KBM-7 (cell line): Measurements from ENCODE around the gene CASP4.
"Not testable (repeated sequence)": the region's sequence is repeated elsewhere in the genome, so short reads cannot be mapped to it uniquely, and the experiment has no call there.

Experiments
- DNase-seq: peaks from one replicate; pipeline ENCODE4 v3.0.0-alpha.2; 2015
- in situ Hi-C: fragments of 300-500 bp; cut with MboI; formaldehyde crosslinking; loops from 2 replicates; pipeline ENCODE4 v1.14.3; 2020; ENCODE audit warnings: low sequenced_read_pairs, low pct_unique_long_range_greater_than_20kb, mixed read lengths

CASP4 gene

DNA sequence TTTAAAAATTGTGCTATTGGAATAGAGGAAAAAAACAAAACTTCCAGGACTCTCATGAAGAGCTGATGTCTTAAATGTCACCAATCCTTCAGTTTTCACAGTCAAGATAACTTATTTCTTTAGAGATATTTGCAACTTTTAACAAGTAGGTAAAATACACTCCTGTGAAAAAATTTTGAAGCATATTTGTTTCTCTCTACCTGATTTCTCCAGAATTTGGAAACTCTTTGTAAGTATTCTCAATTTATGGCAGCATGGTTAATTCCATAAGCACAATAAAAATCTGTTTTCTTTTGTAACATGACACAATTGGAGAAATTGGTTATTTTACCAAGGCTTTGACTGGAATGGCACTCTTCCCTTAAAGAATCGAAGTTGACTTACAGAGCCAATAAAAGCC is 4.1 kb downstream of the CASP4 start:
- DNase-seq: no peak
- in situ Hi-C loops: no loop called here

DNA sequence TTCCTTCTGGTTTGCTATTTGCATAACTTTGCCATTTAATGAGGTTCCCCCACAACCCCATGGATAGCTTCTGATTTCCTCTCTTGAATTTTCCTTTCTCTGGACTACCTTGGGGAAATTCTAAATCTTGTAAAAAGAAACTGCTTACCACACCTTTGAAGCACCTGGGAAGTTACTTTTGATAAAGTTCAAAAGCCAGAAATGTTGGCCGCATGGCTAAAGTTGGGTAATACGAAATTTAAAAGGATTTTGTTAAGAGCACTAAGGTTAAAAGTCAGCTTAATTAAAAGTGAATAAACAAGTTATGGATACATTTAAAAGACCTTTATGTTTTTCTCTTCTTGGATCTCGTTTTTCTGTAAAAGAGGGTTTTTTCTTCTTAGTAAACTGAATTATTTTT is 5.5 kb downstream of the CASP4 start:
- no peak for DNase-seq
- in situ Hi-C loops: no loop called here

DNA sequence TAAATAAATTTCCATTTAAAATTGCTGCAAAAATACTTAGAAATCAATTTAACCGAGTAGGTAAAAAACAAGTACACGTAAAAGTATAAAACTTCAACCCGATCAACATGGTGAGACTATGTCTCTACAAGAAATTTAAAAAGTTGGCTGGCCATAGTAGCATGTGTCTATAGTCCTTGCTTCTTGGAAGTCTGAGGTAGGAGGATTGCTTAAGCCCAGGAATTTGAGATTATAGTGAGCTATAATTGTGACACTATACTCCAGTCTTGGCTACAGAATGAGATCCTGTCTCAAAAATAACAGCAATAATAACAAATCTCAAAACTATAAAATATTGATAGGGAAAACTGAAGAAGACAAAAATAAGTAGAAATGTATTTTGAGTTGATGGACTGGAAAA is 11.1 kb downstream of the CASP4 start:
- in situ Hi-C loops: no loop called here
- DNase-seq: no peak

DNA sequence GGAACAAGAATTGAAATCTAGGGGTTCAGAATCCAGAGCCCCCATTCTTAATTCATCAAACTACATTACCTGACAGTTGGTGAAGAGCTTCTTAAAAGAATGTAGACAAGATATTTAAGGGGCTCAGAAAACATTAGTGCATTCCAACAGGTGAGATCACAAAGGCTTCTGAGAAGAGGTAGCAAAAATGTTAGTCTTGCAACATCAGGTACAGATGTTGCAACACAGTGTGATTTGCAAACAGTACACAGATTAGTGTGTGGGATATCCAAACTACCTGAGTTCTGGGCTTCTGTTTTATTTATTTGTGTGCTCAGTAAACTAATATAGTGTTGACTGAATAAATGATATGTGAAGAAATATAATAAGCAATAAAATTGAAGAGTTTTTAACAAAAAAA is 11.8 kb downstream of the CASP4 start:
- in situ Hi-C loops: no loop called here

DNA sequence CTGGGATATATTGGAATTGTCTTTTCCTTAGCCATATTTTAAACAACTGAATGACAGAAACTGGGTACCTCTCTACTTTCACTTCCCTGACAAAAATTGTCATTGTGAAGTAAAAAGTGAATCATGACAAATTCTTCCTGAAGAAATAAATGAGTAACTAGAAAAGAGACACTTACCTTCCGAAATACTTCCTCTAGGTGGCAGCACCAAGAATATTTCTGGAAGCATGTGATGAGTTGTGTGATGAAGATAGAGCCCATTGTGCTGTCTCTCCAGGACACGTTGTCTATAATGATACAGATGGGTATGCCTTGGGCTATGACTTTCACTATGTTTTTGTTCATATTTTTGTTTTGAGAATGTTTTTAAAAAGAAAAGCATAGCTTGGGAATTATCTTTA is 21.5 kb downstream of the CASP4 start:
- peak; percentile 69 for DNase-seq
- in situ Hi-C loops: no loop called here

More for the DNA sequence above, 11.8 kb downstream of the CASP4 start:
- no peak for DNase-seq

DNA sequence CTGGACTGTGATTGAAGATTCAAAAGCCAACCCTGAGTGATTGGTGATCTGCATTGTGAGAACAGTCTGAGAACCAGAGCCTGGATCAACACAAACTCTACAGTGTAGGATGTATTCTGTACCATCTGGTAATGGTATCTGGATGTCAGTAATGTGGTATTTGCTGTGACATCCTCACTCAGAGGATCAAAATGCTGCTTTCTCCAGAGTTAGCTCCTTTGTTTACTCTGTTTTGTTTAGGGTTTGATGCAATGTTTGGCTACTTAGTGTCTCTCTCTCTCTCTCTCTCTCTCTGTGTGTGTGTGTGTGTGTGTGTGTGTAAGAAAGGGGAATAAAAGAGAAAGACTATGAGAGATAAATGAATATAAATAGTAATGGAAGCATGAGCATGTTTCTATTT is 24.3 kb downstream of the CASP4 start:
- in situ Hi-C loops: no loop called here
- no peak for DNase-seq

DNA sequence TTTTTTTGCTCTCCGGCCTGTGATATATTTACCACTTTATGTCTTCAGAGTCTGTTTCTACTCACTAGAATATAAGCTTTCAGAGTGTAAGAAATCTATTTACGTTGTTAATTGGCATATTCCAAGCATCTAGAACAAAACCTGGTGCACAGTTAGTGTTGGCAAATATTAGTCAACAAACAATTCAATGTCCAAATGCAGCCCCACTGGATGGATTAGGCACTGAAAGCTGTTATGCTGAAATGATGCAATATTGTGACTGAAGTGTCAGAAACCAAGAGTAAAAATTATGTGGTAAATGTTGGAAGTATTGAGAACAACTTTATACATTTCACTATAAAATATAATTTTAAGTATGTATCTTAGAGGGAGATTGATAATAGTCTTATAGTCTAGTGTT is 24.8 kb downstream of the CASP4 start:
- in situ Hi-C loops: no loop called here
- DNase-seq: no peak

DNA sequence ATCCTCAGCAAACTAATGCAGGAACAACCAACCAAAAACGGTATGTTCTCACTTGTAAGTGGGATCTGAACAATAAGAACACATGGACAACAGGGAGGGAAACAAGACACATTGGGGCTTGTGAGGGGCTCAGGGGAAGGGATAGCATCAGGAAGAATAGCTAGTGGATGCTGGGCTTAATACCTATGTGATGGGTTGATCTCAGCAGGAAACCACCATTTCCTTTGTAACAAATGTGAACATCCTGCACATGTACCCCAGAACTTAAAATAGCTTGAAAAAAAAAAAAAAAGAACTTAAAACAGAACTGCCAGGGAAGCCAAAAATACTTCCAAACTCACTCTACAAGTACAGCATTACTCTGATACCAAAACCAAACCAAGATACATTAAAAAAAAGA is 33.8 kb downstream of the CASP4 start:
- DNase-seq: peak; percentile 75
- in situ Hi-C loops: no loop called here

DNA sequence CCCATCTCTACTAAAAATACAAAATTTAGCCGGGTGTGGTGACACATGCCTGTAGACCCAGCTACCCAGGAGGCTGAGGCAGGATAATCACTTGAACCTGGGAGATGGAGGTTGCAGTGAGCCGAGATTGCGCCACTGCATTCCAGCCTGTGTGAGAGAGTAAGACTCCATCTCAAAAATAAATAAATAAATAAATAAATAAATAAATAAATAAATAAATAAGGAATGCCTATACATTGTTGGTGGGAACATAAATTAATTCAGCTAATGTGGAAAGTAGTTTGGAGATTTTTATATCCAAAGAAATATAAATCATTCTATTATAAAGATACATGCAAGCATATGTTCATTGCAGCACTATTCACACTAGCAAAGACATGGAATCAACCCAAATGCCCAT is 34.3 kb downstream of the CASP4 start:
- DNase-seq, in situ Hi-C loops: not testable (repeated sequence)

DNA sequence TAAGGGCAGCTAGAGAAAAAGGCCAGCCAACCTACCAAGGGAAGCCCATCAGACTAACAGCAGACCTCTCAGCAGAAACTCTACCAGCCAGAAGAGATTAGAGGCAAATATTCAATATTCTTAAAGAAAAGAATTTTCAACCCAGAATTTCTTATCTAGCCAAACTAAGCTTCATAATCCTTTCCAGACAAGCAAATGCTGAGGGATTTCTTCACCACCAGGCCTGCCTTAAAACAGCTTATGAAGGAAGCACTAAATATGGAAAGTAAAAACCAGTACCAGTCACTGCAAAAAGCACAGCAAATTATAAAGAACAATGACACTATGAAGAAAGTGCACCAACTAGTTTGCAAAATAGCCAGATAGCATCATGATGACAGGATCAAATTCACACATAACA is 39.6 kb downstream of the CASP4 start:
- in situ Hi-C loops: no loop called here
- no peak for DNase-seq

DNA sequence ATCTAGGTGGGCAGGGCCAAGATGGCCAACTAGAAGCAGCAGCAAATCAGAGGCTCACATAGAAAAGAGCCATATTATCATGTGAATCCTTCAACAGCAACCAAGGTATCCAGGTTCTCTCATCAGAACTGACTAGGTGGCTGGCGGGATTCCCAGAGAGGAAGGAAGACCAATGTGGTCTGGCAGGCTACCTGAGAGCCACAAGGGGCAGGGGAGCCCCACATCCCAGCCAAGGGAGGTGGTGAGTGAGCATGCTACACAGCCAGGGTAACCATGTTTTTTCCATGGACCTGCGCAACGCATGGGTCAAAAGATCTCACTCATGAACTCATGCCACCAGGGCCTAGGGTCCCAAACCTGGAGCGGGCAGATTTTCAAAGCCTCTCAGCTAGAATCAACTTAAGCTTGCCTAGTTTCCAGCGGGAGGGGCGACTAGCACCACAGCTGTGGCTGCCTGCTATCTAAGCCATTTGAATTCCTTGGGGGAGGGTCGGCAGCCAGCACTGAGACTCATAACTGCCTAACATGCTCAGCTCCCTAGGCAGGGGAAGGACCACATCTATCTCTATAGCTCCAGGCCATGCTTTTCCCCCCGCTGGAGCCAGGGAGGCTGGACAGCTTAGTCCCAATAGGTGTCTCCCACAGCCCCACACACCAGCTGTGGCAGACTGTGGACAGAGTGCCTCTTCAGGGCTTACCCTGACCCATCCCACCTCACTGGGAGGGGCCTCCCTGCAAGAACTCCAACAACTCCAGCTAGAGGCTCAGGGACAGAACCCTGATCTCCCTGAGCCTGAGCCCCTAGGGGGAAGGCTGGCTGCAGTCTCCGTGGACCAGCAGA is 41.4 kb downstream of the CASP4 start:
- in situ Hi-C loops: no loop called here
- no peak for DNase-seq

DNA sequence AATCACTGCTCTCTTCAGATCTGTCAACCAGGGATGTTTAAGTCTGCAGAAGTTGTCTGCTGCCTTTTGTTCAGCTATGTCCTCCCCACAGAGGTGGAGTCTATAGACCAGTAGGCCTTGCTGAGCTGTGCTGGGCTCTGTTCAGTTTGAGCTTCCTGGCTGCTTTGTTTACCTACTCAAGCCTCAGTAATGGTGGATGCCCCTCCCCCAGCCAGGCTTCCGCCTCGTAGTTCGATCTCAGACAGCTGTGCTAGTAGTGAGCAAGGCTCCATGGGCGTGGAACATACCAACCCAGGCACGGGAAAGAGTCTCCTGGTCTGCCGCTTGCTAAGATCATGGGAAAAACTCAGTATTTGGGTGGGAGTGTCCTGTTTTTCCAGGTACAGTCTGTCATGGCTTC is 42.5 kb downstream of the CASP4 start:
- no peak for DNase-seq
- in situ Hi-C loops: no loop called here

DNA sequence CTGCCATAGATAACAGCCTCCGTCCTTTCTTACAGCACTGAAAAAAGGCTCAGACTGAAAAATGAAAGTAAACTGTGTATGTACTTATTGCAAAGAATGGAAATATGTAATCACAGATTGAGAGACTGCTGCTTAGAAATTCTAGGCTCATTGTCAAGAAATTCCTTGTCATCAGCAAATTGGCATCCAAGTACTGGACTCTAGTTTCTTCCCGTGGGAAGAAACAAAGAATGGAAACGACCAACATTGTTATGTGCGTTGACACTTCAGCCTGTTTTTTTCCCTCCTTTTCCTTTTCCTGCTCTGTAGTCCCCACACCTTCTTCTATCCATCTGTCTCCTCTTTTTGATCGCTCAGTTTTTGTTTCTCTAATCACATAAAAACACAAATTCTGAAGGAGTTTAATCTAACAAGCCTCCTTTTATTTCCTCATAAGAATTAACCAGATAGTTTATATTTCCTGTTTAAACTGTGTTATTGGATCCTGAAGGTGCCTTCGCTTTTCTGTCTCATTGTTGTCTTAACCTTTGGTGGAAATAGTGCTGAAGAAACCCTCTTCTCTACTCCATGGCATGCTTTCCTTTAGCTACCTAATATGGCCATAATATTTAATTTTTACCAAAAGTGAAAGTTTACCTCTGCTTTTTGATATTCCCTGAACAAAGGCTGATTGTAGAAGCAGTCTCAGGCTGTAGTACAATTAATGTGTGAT is 50.1 kb downstream of the CASP4 start:
- DNase-seq: peak; percentile 15
- in situ Hi-C loops: no loop called here

DNA sequence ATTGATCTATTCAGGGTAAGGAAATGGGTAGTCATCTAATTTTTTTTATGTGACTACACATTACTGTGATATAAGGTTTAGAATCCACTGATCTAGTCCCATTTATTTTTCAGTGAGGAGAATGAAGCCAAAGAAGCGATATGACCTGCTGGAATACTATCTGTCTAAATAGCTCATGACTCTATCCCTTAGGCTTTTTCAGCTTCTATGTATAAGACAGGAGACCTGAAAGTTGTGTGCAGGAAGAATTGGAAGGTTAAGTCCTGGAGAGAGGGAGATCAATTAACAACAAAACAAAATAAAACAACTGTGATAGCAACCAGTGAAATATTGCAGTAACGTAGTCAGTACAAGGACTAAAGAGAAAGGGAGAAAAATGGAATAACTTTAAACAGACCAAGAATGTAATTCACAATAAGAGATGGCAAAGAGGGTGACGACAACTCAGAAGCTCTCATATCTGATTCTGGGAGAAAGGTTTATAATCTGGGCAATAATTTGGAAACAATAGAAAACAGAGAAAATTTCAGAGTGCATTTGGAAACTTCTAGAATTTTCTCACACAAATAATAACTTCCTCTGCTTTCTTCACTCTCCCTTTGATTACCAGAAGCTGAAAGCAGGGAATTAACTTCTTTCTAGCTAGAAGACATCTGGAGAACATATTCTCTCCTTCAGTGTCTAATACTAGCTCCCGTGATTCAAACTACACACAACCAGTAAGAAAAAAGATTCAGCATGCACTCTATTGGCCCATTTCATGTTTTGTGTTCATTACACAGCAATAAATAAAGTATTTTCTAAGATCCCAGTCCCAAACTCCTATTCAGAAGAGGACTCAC is 50.9 kb downstream of the CASP4 start:
- in situ Hi-C loops: no loop called here
- no peak for DNase-seq

DNA sequence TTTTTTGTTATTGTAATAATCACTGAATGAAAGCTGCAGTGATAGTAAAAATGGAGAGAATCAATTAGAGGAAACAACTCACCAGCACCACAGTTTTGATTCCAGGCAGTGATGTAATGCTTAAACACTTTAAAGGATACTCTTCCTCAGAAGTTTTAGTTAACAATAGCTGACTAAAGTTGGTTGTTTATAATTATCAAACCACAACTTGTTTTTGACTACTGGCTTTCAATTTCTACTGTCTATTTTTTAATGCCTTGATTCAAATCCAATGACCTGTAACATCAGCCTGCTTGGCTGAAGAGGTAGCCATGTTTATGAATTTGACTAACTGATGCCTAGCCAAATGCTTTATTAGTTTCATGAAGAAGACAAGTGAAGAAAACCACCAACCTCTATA is 51.9 kb downstream of the CASP4 start:
- DNase-seq: no peak
- in situ Hi-C loops: no loop called here

DNA sequence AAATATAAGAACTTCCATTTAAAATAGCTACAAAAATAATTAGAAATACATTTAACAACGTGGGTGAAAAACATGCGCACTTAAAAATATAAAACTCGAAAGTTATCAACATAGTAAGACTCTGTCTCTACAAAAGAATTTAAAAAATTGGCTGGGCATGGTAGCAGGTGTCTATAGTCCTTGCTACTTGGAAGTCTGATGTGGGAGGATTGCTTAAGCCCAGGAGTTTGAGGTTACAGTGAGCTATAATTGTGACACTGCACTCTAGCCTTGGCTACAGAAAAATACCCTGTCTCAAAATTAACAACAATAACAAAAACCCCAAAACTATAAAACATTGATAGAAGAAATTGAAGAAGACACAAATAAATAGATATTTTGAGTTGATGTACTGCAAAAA is 56.3 kb downstream of the CASP4 start:
- in situ Hi-C loops: no loop called here
- no peak for DNase-seq

DNA sequence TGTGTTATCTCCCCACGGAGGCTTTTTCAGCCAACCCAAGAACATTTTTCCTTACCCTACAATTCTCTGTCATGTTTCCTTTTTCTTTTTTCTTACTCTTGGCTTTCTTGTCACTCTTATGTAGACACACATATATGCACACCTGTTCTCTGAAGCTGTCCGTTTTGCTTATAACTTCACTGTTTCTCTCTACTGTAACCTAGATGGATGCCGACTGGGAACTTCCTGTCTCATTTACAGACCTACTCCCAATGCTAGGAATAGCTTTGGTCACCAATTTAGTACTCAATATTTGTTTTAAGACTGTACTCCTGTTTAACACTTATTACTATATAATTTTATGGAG is 60.2 kb downstream of the CASP4 start:
- DNase-seq: no peak
- in situ Hi-C loops: no loop called here

DNA sequence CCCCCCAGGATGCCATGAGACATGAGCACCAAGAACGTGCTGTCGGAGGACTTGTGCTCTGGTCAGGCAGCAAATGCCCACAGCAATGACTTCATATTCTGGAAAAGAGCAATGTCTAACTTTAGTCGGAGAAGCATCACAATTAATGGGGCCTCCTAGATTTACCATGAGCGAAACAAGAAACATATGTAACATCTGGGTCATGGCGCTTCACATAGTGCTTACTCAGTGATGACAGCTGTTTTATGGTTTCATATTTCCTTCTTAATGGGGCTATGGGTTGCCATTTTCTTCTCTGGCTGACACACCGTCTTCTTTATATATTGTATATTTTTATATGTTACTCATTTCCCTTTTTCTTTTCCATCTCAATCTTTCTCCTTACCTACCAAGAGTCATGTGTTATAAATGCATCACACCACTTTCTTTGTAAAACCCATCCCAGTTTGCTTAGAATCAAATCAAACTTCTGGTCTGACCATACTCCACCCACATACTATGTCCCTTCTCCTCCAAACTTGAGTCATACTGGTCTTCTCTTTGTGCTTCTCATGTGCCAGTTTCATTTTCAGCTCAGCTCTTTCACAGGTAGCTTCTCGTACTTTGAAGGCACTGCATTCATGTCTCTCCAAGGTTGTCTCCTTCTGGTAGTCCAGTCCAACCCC is 60.7 kb downstream of the CASP4 start:
- no peak for DNase-seq
- in situ Hi-C loops: no loop called here

DNA sequence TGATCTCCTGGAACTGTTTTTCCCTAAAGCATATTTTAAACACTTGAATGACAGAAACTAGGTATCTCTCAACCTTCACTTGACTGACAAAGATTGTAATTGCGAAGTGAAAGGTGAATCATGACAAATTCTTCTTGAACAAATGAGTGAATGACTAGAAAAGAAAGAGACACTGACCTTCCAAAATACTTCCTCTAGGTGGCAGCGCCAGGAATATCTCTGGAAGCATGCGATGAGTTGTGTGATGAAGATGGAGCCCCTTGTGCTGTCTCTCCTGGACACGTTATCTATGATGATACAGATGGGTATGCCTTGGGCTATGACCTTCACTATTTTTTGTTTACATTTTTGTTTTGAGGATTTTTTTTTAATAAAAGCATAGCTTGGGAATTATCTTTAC is 63.1 kb downstream of the CASP4 start:
- in situ Hi-C loops: no loop called here
- no peak for DNase-seq

DNA sequence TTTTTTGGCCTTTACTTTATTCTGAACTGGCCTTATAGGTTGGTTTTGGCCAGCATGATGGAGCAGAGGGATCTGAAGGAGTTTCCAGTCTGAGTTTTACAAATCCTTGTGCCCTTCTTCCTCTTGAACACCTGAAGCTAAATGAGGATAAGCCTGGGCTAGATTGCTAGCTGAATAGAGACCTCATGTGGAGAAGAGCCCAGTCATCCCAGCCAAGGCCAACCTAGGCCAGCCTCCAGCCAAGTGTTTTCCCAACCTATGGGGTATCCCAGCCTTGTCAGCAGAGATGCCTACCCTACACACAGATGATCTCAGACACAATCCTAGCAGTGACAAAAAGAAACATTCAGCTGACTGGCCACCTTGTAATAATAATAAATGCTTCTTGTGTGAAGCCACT is 69.1 kb downstream of the CASP4 start:
- in situ Hi-C loops: no loop called here
- DNase-seq: no peak
